H1 (cell line): ENCODE measurements around the gene CHST11. TPM values are rescaled to one million over a fixed set of nuclear protein-coding genes. Genes with fewer than 3 reads are reported as not detected.

Source experiments
- CTCF ChIA-PET: fragments of 300-600 bp; sonication (Branson Sonifier 250); formaldehyde crosslinking; loops from one replicate; lab custom pipeline; 2021; ENCODE audit not compliant: partially characterized antibody; lab: Charles Lee
- POLR2A ChIA-PET: fragments of 300-600 bp; sonication (Branson Sonifier 250); formaldehyde crosslinking; loops from one replicate; lab custom pipeline; 2021; ENCODE audit warnings: inconsistent platforms; ENCODE audit not compliant: partially characterized antibody; lab: Charles Lee
- DNase-seq, 2 experiments: peaks; one replicate each; pipeline versions ENCODE4 v3.0.0 to v3.0.0-alpha.2; 2010 to 2022; ENCODE audit warnings: low spot score in 2 of 2, low read depth in 1 of 2, mixed read lengths in 1 of 2
- FAIRE-seq: peaks from 2 replicates; lab custom pipeline; 2011; peaks lifted over from hg19 to GRCh38; lab: Jason Lieb, UNC
- H2AFZ ChIP-seq: 2 replicates; pipeline ENCODE4 v1.8.1; 2012; ENCODE audit warnings: low read length, inconsistent platforms
- H2AK5ac ChIP-seq: 2 replicates; pipeline ENCODE4 v1.6.1; 2013; ENCODE audit warnings: low read depth, low read length
- H2BK120ac ChIP-seq: replicated peaks from 2 replicates; pipeline ENCODE3; 2013; ENCODE audit warnings: low read depth, low read length, inconsistent platforms
- H2BK12ac ChIP-seq: 2 replicates; pipeline ENCODE4 v1.6.1; 2013; ENCODE audit warnings: low read depth, low read length
- H2BK15ac ChIP-seq: 2 replicates; pipeline ENCODE4 v1.6.1; 2013; ENCODE audit warnings: low read length
- H2BK20ac ChIP-seq: 2 replicates; pipeline ENCODE4 v1.6.1; 2013; ENCODE audit warnings: low read length
- H2BK5ac ChIP-seq: 2 replicates; pipeline ENCODE4 v1.6.1; 2013; ENCODE audit warnings: low read depth, low read length
- H3K14ac ChIP-seq: 2 replicates; pipeline ENCODE4 v1.6.1; 2013; ENCODE audit warnings: inconsistent platforms; ENCODE audit not compliant: insufficient read length
- H3K18ac ChIP-seq: 2 replicates; pipeline ENCODE4 v1.6.1; 2013; ENCODE audit warnings: low read length; ENCODE audit errors: extremely low read depth
- H3K23ac ChIP-seq: 2 replicates; pipeline ENCODE4 v1.6.1; 2013; ENCODE audit warnings: inconsistent platforms; ENCODE audit not compliant: insufficient read length
- H3K23me2 ChIP-seq: 2 replicates; pipeline ENCODE4 v1.6.1; 2013; ENCODE audit warnings: low read depth, low read length
- H3K27ac ChIP-seq: 2 replicates; pipeline ENCODE4 v1.6.1; 2011; ENCODE audit warnings: low read depth, low read length, inconsistent platforms
- H3K27me3 ChIP-seq, 4 experiments: replicated peaks in 1 of 4; 1 replicate in 1 of 4; 2 replicates in 3 of 4; pipeline versions ENCODE4 v1.6.1 to v1.8.1; 2011 to 2013; ENCODE audit warnings: low read length in 3 of 4, mild to moderate bottlenecking in 3 of 4, inconsistent platforms in 2 of 4, mixed read lengths in 2 of 4, moderate library complexity in 1 of 4; ENCODE audit not compliant: control insufficient read depth in 3 of 4, insufficient read depth in 3 of 4; ENCODE audit errors: extremely low read depth in 1 of 4
- H3K36me3 ChIP-seq, 4 experiments: 2 replicates each; pipeline versions ENCODE4 v1.6.1 to v1.8.1; 2011 to 2013; ENCODE audit warnings: mild to moderate bottlenecking in 4 of 4, low read length in 3 of 4, moderate library complexity in 2 of 4, control low read depth in 1 of 4, inconsistent platforms in 1 of 4; ENCODE audit not compliant: insufficient read depth in 4 of 4, control insufficient read depth in 2 of 4
- H3K4ac ChIP-seq: replicated peaks from 2 replicates; pipeline ENCODE3; 2013; ENCODE audit warnings: low read length, low read depth, mixed read lengths, inconsistent platforms; ENCODE audit not compliant: insufficient read length
- H3K4me1 ChIP-seq, 4 experiments: replicated peaks in 1 of 4; 1 replicate in 1 of 4; 2 replicates in 3 of 4; pipeline versions ENCODE4 v1.6.1 to v1.8.1; 2011 to 2013; ENCODE audit warnings: low read length in 3 of 4, inconsistent platforms in 2 of 4, mixed read lengths in 1 of 4; ENCODE audit not compliant: insufficient read depth in 4 of 4, control insufficient read depth in 3 of 4
- H3K4me2 ChIP-seq, 2 experiments: 2 replicates each; pipeline versions ENCODE4 v1.6.1 to v1.8.1; 2011 to 2013; ENCODE audit warnings: low read depth in 2 of 2, low read length in 2 of 2, control low read depth in 1 of 2, inconsistent platforms in 1 of 2, mild to moderate bottlenecking in 1 of 2; ENCODE audit not compliant: insufficient read depth in 1 of 2
- H3K4me3 ChIP-seq, 4 experiments: fragments of 200-600, 300-600 bp in 1 of 4; sonication (generic), shearing (Covaris generic), sonication (Bioruptor Twin) in 1 of 4; 2 replicates each; pipeline versions ENCODE4 v1.5.1 to v1.8.1; 2011 to 2016; ENCODE audit warnings: low read length in 4 of 4, low read depth in 3 of 4, control low read depth in 2 of 4, inconsistent platforms in 2 of 4, mild to moderate bottlenecking in 2 of 4, mixed read lengths in 1 of 4, moderate library complexity in 1 of 4; ENCODE audit not compliant: insufficient read depth in 2 of 4; ENCODE audit errors: extremely low read depth in 1 of 4
- H3K56ac ChIP-seq: replicated peaks from 2 replicates; pipeline ENCODE3; 2013; ENCODE audit warnings: low read depth, mild to moderate bottlenecking, mixed read lengths, low read length, inconsistent platforms; ENCODE audit not compliant: insufficient read length
- H3K79me1 ChIP-seq: 2 replicates; pipeline ENCODE4 v1.6.1; 2013; ENCODE audit warnings: low read depth, low read length, control low read depth
- H3K79me2 ChIP-seq, 2 experiments: 2 replicates each; pipeline versions ENCODE4 v1.6.1 to v1.8.1; 2012 to 2013; ENCODE audit warnings: low read length in 2 of 2, mild to moderate bottlenecking in 2 of 2, inconsistent platforms in 1 of 2; ENCODE audit not compliant: insufficient read depth in 2 of 2, control insufficient read depth in 1 of 2
- H3K9ac ChIP-seq, 4 experiments: replicated peaks in 1 of 4; 1 replicate in 1 of 4; 2 replicates in 3 of 4; pipeline versions ENCODE4 v1.6.1 to v1.8.1; 2011 to 2013; ENCODE audit warnings: low read depth in 3 of 4, low read length in 3 of 4, control low read depth in 2 of 4, mild to moderate bottlenecking in 2 of 4, moderate library complexity in 2 of 4, inconsistent platforms in 1 of 4; ENCODE audit errors: extremely low read depth in 1 of 4
- H3K9me3 ChIP-seq, 2 experiments: 2 replicates each; pipeline versions ENCODE4 v1.6.1 to v1.8.1; 2012 to 2013; ENCODE audit warnings: mild to moderate bottlenecking in 2 of 2, moderate library complexity in 2 of 2, control low read depth in 1 of 2, inconsistent platforms in 1 of 2, low read depth in 1 of 2, low read length in 1 of 2, mixed read lengths in 1 of 2; ENCODE audit not compliant: insufficient read depth in 2 of 2
- H4K20me1 ChIP-seq, 2 experiments: replicated peaks in 1 of 2; 2 replicates each; pipeline versions ENCODE3 to v1.8.1; 2011 to 2013; ENCODE audit warnings: inconsistent platforms in 2 of 2, low read length in 2 of 2, mild to moderate bottlenecking in 1 of 2; ENCODE audit not compliant: insufficient read depth in 2 of 2, control insufficient read depth in 1 of 2
- H4K5ac ChIP-seq: 2 replicates; pipeline ENCODE4 v1.6.1; 2013; ENCODE audit warnings: low read length, low read depth, mixed read lengths, inconsistent platforms; ENCODE audit not compliant: insufficient read length
- H4K8ac ChIP-seq: 2 replicates; pipeline ENCODE4 v1.8.0; 2013; ENCODE audit warnings: mild to moderate bottlenecking, moderate library complexity, low read length, inconsistent platforms; ENCODE audit not compliant: insufficient read depth; ENCODE audit errors: extremely low read depth
- H4K91ac ChIP-seq: replicated peaks from 2 replicates; pipeline ENCODE3; 2013; ENCODE audit warnings: low read length, mixed read lengths, inconsistent platforms; ENCODE audit not compliant: insufficient read length
- BCL11A ChIP-seq, 2 experiments: IDR thresholded peaks; one replicate each; pipeline ENCODE4 v1.6.1; 2011; ENCODE audit warnings: low read depth in 2 of 2, low read length in 2 of 2, mild to moderate bottlenecking in 2 of 2
- CHD2 ChIP-seq: IDR thresholded peaks from 2 replicates; pipeline ENCODE4 v1.6.1; 2012; ENCODE audit warnings: low read length, improper control_type of control experiment
- EGR1 ChIP-seq: IDR thresholded peaks from 2 replicates; pipeline ENCODE4 v1.6.1; 2011; ENCODE audit warnings: low read depth, low read length, borderline replicate concordance
- GTF2F1 ChIP-seq: IDR thresholded peaks from 2 replicates; pipeline ENCODE4 v1.6.1; 2012; ENCODE audit warnings: low read depth, low read length, improper control_type of control experiment, borderline replicate concordance
- KDM4A ChIP-seq: IDR thresholded peaks from one replicate; pipeline ENCODE4 v1.7.1; 2012; ENCODE audit warnings: low read depth, mild to moderate bottlenecking, moderate library complexity, low read length, inconsistent platforms; ENCODE audit not compliant: severe bottlenecking
- PHF8 ChIP-seq: fragments of 200-600 bp; sonication (generic); conservative IDR thresholded peaks from 2 replicates; pipeline ENCODE4 v1.7.1; 2012; ENCODE audit warnings: low read depth, mild to moderate bottlenecking, inconsistent platforms, low read length, moderate library complexity
- POLR2AphosphoS5 ChIP-seq: IDR thresholded peaks from 2 replicates; pipeline ENCODE4 v1.6.1; 2011; ENCODE audit warnings: low read depth, low read length
- RAD21 ChIP-seq, 2 experiments: IDR thresholded peaks in 1 of 2; conservative IDR thresholded peaks in 1 of 2; 2 replicates each; pipeline ENCODE4 v1.6.1; 2011; ENCODE audit warnings: low read depth in 2 of 2, low read length in 2 of 2, improper control_type of control experiment in 1 of 2, inconsistent platforms in 1 of 2, mild to moderate bottlenecking in 1 of 2, moderate library complexity in 1 of 2
- TAF1 ChIP-seq: IDR thresholded peaks from 2 replicates; pipeline ENCODE4 v1.6.1; 2011; ENCODE audit warnings: mild to moderate bottlenecking, low read depth, low read length
- TCF12 ChIP-seq: IDR thresholded peaks from 2 replicates; pipeline ENCODE4 v1.6.1; 2011; ENCODE audit warnings: low read depth, mild to moderate bottlenecking, low read length
- YY1 ChIP-seq: IDR thresholded peaks from 2 replicates; pipeline ENCODE4 v1.6.1; 2011; ENCODE audit warnings: low read depth, mild to moderate bottlenecking, low read length
- WGBS, 2 experiments: shearing (Covaris generic) in 1 of 2; methylation state at CpG; one replicate each; pipeline versions ENCODE4 v1.1.6 to v1.1.7; 2013 to 2015; ENCODE audit warnings: low lambda C conversion rate in 2 of 2, mixed read lengths in 2 of 2, inconsistent platforms in 1 of 2, low coverage in 1 of 2, missing lambda C conversion rate in 1 of 2; ENCODE audit not compliant: insufficient replicate concordance in 2 of 2, insufficient coverage in 1 of 2, insufficient read length in 1 of 2; ENCODE audit errors: extremely low coverage in 1 of 2, missing lambda C conversion rate in 1 of 2; 5-methylcytosine and 5-hydroxymethylcytosine counted together
- polyA plus RNA-seq, 7 experiments: library from polyadenylated mRNA; depleted of rRNA in 3 of 7; stranded (reverse) in 5 of 7; unstranded in 2 of 7; fragments of >200 nt in 5 of 7; fragments of 200-250 nt in 2 of 7; gene quantifications; 1 replicate in 5 of 7; 2 replicates in 1 of 7; 4 replicates in 1 of 7; pipeline versions ENCODE4 v1.2.1 to v1.2.3, GENCODE V29; 2011 to 2013; ENCODE audit warnings: missing spikeins in 2 of 7, mixed read lengths in 2 of 7
- total RNA-seq: library from RNA; stranded (reverse); fragmentation: NEBNext Ultra II Directional; extraction: Animal tissue kit (Norgen Biotek cat#: 25700); gene quantifications from 2 replicates; pipeline ENCODE4 v1.2.1, GENCODE V29; 2021

CHST11 gene
- total and polyA plus RNA-seq, 2 of the 8 experiments (the other 6 are each of a cell fraction or from before 2014, with no cell fraction given), result 14.4 to 20.8 TPM

- DNase-seq, result no peak
- Histone ChIP-seq H4K8ac (no peak overlapping the region), H3K27me3 (no peaks in the 10 kb centered on the region), H3K18ac (no peak overlapping the region), H4K91ac (no peak overlapping the region), H3K4ac (no peak overlapping the region), H2AK5ac (no peak overlapping the region), H3K23ac (no peak overlapping the region), H4K20me1 (no peaks in the 10 kb centered on the region), H3K56ac (no peak overlapping the region), H2BK20ac (no peak overlapping the region)
- CTCF ChIA-PET, result interaction anchor here (0.8 to 1.7 kb wide), 3 partner anchors 34 to 239 kb away, joined by 3 to 5 read pairs (median 3); no protein-coding TSS in a partner anchor
- FAIRE-seq, result no peak
- no peak for TF ChIP-seq BCL11A (IDR thresholded peaks at IDR 0.05; ENCODE audit: low read depth in 2 of 2, low read length in 2 of 2)
- no peak for TF ChIP-seq TAF1
- no peak for TF ChIP-seq GTF2F1
- no peak for TF ChIP-seq EGR1
- no peak for TF ChIP-seq CHD2
- no peak for TF ChIP-seq YY1
- no peak for TF ChIP-seq TCF12
- no peak for TF ChIP-seq POLR2AphosphoS5
- no peak for TF ChIP-seq KDM4A
- no peak for TF ChIP-seq RAD21 (IDR thresholded peaks at IDR 0.05 in 1 of 2, conservative IDR thresholded peaks at IDR 0.05 in 1 of 2; ENCODE audit: low read depth in 2 of 2, low read length in 2 of 2)
- TF ChIP-seq PHF8, result no peak
- TF ChIP-seq, all 59 proteins: peak for 0
- WGBS, 2 experiments, result 91% methylated on average over 14 of the region's 14 CpGs; no CpG with 5 or more reads in 1 of the 2 experiments
- Histone ChIP-seq H3K23me2 (no peaks in the 10 kb centered on the region), H3K9ac (no peak overlapping the region), H3K36me3 (no peaks in the 10 kb centered on the region), H3K27ac (no peak overlapping the region), H2BK12ac (no peak overlapping the region), H3K4me3 (no peak overlapping the region), H2BK15ac (no peak overlapping the region), H3K9me3 (peaks cover 0 to 9% of the 10 kb centered on the region in 2 experiments; a peak in 1 of 4 replicates), H2BK5ac (no peak overlapping the region), H3K14ac (no peak overlapping the region), H4K5ac (no peak overlapping the region), H3K79me2 (no peaks in the 10 kb centered on the region), H3K79me1 (no peaks in the 10 kb centered on the region), H3K4me2 (no peak overlapping the region), H3K4me1 (no peaks in the 10 kb centered on the region), H2BK120ac (no peak overlapping the region), H2AFZ (no peak overlapping the region)
- POLR2A ChIA-PET, result no interaction called here
Measured at GRCh38 chr12:104551313-104551931, 94.7 kb downstream of the CHST11 start.
